ENCODE measurements around the gene CARM1.

CARM1 gene

GRCh38 chr19:10965398-10965797 is 94.0 kb downstream of the CARM1 start:
- no peak overlapping the region for H3K4me3 Mint-ChIP-seq
- peaks cover 19% of the 10 kb centered on the region for H3K36me3 Mint-ChIP-seq (ENCODE audit: low read depth)
- no peaks in the 10 kb centered on the region for H3K27me3 Mint-ChIP-seq
- H3K9me3 Mint-ChIP-seq: no peaks in the 10 kb centered on the region
- intact Hi-C loops (cut with micrococcal nuclease): no loop called here
- no peak overlapping the region for H3K27ac Mint-ChIP-seq
- H3K4me1 Mint-ChIP-seq (ENCODE audit: low read depth): peaks cover 48% of the 10 kb centered on the region

GRCh38 chr19:10966809-10967208 is 95.5 kb downstream of the CARM1 start:
- H3K27me3 Mint-ChIP-seq: no peaks in the 10 kb centered on the region
- H3K4me3 Mint-ChIP-seq: no peak overlapping the region
- intact Hi-C loops (cut with micrococcal nuclease): no loop called here
- H3K36me3 Mint-ChIP-seq (ENCODE audit: low read depth): peaks cover 12% of the 10 kb centered on the region
- no peaks in the 10 kb centered on the region for H3K9me3 Mint-ChIP-seq
- H3K4me1 Mint-ChIP-seq (ENCODE audit: low read depth): peaks cover 44% of the 10 kb centered on the region
- H3K27ac Mint-ChIP-seq: no peak overlapping the region

- intact Hi-C loops (cut with micrococcal nuclease): no loop called here
- Mint-ChIP-seq H3K27ac (peak overlapping the region; percentile 32), H3K27me3 (no peaks in the 10 kb centered on the region), H3K9me3 (no peaks in the 10 kb centered on the region), H3K4me3 (no peak overlapping the region), H3K36me3 (ENCODE audit: low read depth) (peaks cover 12% of the 10 kb centered on the region), H3K4me1 (ENCODE audit: low read depth) (peaks cover 39% of the 10 kb centered on the region)
Measured at GRCh38 chr19:10968527-10969135, 97.3 kb downstream of the CARM1 start.

GRCh38 chr19:10971107-10971726 is 99.9 kb downstream of the CARM1 start:
- Mint-ChIP-seq H3K4me1 (ENCODE audit: low read depth) (peaks cover 47% of the 10 kb centered on the region), H3K9me3 (no peaks in the 10 kb centered on the region), H3K36me3 (ENCODE audit: low read depth) (peaks cover 6% of the 10 kb centered on the region), H3K27ac (no peak overlapping the region), H3K27me3 (no peaks in the 10 kb centered on the region), H3K4me3 (no peak overlapping the region)
- intact Hi-C loops (cut with micrococcal nuclease): no loop called here

Data from dendritic cell treated with granulocyte-macrophage colony-stimulating factor and Interleukin-4, amounts not matched to agents 40 ng/mL and 50 ng/mL, for 4 days (primary cell).